Progenitor cell of endocrine pancreas (in vitro differentiated cells): ENCODE data around the gene CAMKK1. TPM values are rescaled to one million over a fixed set of nuclear protein-coding genes. Genes with fewer than 3 reads are reported as not detected.
A peak's percentile ranks its signal among the peaks of the same experiment; 100 is the strongest.
"Not testable (repeated sequence)": the region's sequence is repeated elsewhere in the genome, so short reads cannot be mapped to it uniquely, and the experiment has no call there.

Experiments
- DNase-seq: peaks from one replicate; pipeline ENCODE4 v3.0.0; 2021; ENCODE audit warnings: low spot score; ENCODE audit not compliant: unreplicated experiment
- H3K27ac Mint-ChIP-seq: 2 replicates; pipeline ENCODE4 v1.8.0; 2021; ENCODE audit warnings: mild to moderate bottlenecking, moderate library complexity, mixed read lengths
- H3K27me3 Mint-ChIP-seq: 2 replicates; pipeline ENCODE4 v1.8.0; 2021; ENCODE audit warnings: mixed read lengths
- H3K36me3 Mint-ChIP-seq: 2 replicates; pipeline ENCODE4 v1.8.0; 2022; ENCODE audit warnings: mixed read lengths; ENCODE audit not compliant: insufficient read depth
- H3K4me1 Mint-ChIP-seq: 2 replicates; pipeline ENCODE4 v1.8.0; 2021; ENCODE audit warnings: low read depth, mixed read lengths
- H3K4me3 Mint-ChIP-seq: 2 replicates; pipeline ENCODE4 v1.8.0; 2021; ENCODE audit warnings: low read depth, mild to moderate bottlenecking, moderate library complexity, mixed read lengths
- H3K9me3 Mint-ChIP-seq: 2 replicates; pipeline ENCODE4 v1.8.0; 2021; ENCODE audit warnings: low read depth, mixed read lengths
- total RNA-seq: library from RNA; stranded (reverse); gene quantifications from 2 replicates; pipeline ENCODE4 v1.2.1, GENCODE V29; 2021
- TF ChIP-seq, protein P1 (sequence below): fragments of 200-600 bp; sonication (generic); IDR thresholded peaks from one replicate; pipeline ENCODE4 v1.5.0; 2021; ENCODE audit warnings: antibody characterized with exemption, mild to moderate bottlenecking; ENCODE audit not compliant: unreplicated experiment

Gene CAMKK1
- total RNA-seq, 1 donor from 2014 or later: 3.6 TPM

DNA sequence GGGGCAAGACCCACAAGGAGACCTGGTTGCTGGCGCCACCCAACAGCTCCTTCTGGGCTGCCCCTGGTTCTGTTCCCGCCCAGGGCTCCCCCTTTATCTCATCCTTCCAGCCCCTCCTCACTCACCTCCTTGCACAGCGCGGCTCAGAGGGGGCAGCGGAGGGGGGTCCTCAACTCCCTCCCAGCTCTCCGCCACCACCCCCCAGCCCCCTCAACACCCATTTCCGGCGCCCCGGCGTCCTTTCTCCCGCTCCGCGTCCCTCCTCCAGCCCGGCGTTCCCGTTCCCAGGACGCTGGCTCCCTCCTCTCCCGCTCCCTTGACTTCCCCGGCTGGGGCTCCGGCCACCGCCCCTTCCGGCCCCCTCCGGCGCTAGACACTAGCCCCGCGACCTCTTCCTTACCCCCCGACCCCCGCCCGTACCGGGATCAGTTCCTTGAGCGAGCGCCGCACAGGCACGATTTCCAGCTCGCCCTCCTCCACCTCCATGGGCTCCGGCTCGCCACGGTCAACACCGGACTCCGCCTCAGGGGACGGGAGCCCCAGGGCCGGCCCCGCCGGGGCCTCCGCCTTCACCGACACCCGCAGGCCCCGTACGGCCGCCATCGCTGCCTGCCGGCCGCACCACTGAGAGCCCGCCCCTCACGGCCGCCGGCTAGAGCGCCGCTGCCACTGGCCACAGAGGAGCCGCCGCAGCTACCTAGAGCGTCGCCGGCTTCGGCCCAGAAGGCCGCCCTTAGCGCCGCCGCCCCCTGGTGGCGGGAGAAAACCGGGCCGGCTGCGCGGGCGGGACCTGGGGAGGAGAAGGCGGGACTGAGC, 47.0 kb downstream of the CAMKK1 start, which contains the start of gene NCBP3:
NCBP3 (minus strand) TSS at position 626 of the 816 bp plus-strand sequence; CDS start at position 603, 23 bp downstream.
- Mint-ChIP-seq H3K36me3 (peaks cover 10% of the 10 kb centered on the region), H3K4me3 (peak within 1 kb of the TSS; percentile 95), H3K27ac (peak within 1 kb of the TSS; percentile 97), H3K9me3 (no peaks in the 10 kb centered on the region), H3K27me3 (peaks cover 3% of the 10 kb centered on the region), H3K4me1 (peaks cover 11% of the 10 kb centered on the region)
- peak; percentile 91 for DNase-seq
- TF ChIP-seq, protein P1, sequence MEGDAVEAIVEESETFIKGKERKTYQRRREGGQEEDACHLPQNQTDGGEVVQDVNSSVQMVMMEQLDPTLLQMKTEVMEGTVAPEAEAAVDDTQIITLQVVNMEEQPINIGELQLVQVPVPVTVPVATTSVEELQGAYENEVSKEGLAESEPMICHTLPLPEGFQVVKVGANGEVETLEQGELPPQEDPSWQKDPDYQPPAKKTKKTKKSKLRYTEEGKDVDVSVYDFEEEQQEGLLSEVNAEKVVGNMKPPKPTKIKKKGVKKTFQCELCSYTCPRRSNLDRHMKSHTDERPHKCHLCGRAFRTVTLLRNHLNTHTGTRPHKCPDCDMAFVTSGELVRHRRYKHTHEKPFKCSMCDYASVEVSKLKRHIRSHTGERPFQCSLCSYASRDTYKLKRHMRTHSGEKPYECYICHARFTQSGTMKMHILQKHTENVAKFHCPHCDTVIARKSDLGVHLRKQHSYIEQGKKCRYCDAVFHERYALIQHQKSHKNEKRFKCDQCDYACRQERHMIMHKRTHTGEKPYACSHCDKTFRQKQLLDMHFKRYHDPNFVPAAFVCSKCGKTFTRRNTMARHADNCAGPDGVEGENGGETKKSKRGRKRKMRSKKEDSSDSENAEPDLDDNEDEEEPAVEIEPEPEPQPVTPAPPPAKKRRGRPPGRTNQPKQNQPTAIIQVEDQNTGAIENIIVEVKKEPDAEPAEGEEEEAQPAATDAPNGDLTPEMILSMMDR: peak; percentile 95

DNA sequence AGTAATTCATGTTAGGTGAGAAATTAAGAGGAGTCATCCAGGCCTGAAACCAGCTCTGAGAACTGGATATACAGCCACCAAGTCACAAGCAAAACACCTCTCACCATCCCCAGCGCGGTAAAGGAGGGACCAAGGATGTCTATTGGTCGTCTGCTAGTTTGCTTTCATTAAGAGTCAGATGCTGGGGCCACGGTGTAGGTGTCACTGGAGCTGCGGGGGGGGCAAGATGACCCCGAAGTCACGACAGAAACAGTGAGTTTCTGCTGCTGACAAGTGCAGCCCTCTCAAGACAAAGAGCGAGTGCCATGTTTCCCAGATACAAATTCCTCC, 47.6 kb downstream of the CAMKK1 start:
- peaks cover 11% of the 10 kb centered on the region for H3K4me1 Mint-ChIP-seq
- no peak for DNase-seq
- peak overlapping the region; percentile 95 for H3K4me3 Mint-ChIP-seq
- TF ChIP-seq, protein P1: no peak
- H3K27me3 Mint-ChIP-seq: peaks cover 3% of the 10 kb centered on the region
- H3K9me3 Mint-ChIP-seq: no peaks in the 10 kb centered on the region
- peaks cover 12% of the 10 kb centered on the region for H3K36me3 Mint-ChIP-seq
- H3K27ac Mint-ChIP-seq: peak overlapping the region; percentile 97

DNA sequence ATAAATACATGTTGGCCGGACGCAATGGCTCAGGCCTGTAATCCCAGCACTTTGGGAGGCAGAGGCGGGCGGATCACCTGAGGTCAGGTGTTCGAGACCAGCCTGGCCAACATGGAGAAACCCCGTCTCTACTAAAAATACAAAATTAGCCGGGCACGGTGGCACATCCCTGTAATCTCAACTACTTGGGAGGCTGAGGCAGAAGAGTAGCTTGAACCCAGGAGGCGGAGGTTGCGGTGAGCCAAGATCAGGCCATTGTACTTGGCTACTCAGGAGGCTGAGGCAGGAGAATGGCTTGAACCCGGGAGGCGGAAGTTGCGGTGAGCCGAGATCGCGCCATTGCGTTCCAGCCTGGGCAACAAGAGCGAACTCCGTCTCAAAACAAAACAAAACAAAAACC, 48.3 kb downstream of the CAMKK1 start:
- not testable (repeated sequence) for H3K27ac Mint-ChIP-seq, H3K9me3 Mint-ChIP-seq, H3K27me3 Mint-ChIP-seq, DNase-seq
- Mint-ChIP-seq H3K4me1 (peaks cover 11% of the 10 kb centered on the region), H3K36me3 (peaks cover 17% of the 10 kb centered on the region), H3K4me3 (peak overlapping the region; percentile 95)

DNA sequence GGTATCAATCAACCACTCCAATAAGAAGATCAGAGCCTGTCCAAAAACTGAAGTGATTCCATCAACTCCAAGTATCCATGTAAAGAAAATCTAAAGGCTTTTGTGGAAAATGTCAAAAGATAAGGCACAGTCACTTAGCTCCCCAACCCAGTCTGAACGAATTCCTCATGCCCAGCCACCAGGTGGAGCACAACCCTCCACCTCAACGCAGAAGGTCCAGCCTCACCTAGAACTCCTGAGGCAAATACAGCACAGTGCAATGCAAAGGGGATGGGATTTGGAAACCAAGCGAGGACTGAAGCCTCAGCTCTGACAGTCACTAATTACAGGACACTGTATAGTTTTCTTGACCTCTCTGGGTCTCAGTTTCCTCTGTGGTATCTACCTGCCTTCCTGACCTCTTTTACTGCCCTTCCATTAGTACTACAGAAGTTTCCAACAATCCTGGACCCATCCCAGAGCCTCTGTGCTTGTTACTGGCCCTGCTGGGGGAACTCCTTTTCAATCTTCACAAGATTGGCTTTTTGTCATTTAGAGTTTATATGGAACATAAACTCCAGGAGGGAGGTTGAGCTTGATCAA, 48.8 kb downstream of the CAMKK1 start:
- Mint-ChIP-seq H3K4me1 (peaks cover 11% of the 10 kb centered on the region), H3K36me3 (peaks cover 18% of the 10 kb centered on the region)
- DNase-seq: no peak

DNA sequence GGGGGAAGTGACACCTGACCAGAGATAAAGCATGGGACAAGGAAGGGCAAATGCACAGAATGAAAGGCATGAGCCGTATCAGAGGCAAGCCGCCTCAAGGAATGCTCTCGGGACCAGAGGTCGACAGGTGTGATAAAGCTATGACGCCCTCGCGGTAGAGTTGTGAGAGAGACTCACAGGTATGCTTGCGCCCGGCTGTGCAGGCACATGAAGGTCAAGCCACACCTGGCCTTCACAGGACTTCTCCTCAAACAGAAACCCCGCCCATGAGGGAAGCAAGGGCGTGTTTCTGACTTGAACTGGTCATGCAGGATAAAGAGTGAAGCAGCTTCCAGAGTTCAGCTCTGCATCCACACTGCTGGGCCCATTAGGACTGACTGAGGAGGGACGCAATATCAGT, 54.6 kb downstream of the CAMKK1 start:
- TF ChIP-seq, protein P1: no peak
- Mint-ChIP-seq H3K4me1 (peaks cover 3% of the 10 kb centered on the region), H3K27ac (peak overlapping the region; percentile 88), H3K27me3 (no peaks in the 10 kb centered on the region), H3K9me3 (no peaks in the 10 kb centered on the region), H3K4me3 (no peak overlapping the region), H3K36me3 (peaks cover 28% of the 10 kb centered on the region)
- DNase-seq: no peak

More for the DNA sequence above, 48.8 kb downstream of the CAMKK1 start:
- Mint-ChIP-seq H3K27me3 (no peaks in the 10 kb centered on the region), H3K9me3 (no peaks in the 10 kb centered on the region), H3K27ac (peak overlapping the region; percentile 84), H3K4me3 (peak overlapping the region; percentile 95)
- TF ChIP-seq, protein P1: peak; percentile 61
